ENCODE measurements around the gene SFXN4.
"Not testable (repeated sequence)": the region's sequence is repeated elsewhere in the genome, so short reads cannot be mapped to it uniquely, and the experiment has no call there.

Gene SFXN4

GRCh38 chr10:119190353-119190752, 24.8 kb upstream of the SFXN4 start:
- no peak for FAIRE-seq

- FAIRE-seq, result no peak
These were observed 24.3 kb upstream of the SFXN4 start for GRCh38 chr10:119189811-119190282.

GRCh38 chr10:119183664-119184412, 18.3 kb upstream of the SFXN4 start:
- no peak for FAIRE-seq

- not testable (repeated sequence) for FAIRE-seq
These were observed 15.4 kb upstream of the SFXN4 start for GRCh38 chr10:119180850-119181400.

DNA sequence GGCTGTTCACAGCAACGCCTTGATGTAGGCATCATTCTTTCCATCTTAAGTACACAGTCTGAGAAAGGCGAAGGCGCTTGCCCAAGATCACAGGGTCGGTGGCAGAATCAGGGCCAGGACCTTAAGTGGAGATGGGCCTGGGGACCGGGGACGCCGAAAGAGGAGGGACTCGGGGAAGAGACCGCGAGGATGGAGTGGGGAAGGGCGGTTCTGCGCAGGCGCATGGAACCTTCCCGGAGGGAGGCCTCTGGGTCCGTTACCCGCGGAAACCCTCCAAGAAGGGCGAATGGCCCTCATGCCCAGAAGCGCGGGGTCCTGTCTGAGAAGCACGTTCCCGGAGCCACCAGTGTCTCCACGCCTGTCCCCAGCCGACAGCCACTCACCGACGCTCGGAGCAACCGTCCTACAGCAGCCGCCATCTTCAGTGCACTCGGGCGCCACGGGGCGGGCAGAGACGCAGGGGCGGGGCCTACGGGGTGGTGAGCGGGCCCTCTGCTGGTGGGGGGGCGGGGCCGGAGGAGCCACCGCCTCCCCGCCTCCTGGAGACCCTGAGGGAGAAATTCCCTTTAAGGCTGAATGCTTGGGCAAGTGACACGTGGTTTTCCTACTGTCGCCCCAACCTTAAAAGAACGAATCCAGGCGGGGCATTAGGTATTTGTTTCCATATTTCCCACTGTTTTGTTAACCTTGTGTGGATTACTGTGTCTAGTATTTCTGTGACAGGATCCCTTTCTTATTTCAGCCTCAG, 13.0 kb upstream of the SFXN4 start, which contains the start of gene PRDX3:
TSS of gene PRDX3 (minus strand) at position 441 of the 748 bp plus-strand sequence. CDS start at position 419, 22 bp downstream.
- no peak for FAIRE-seq

GRCh38 chr10:119177708-119178371, 12.3 kb upstream of the SFXN4 start:
- FAIRE-seq, result no peak

DNA sequence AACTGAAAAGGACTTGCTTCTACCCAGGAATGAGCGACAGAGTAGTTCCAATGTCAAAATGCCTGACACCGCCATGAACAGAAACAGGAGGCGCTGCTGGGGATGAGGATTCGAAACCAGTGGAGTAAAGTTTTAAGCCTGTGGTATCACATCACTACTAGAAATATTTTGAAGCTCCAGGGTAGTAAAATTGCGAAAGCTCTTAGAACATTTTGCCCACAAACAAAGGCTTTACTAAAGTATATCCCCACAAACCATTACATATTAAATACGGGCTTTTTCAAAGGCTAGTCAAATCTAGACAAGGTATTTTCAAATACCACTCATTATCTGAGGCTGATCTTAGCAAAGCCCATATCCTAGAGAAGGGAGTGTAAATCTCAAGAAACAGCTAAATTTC, 10.7 kb upstream of the SFXN4 start:
- FAIRE-seq, result no peak

DNA sequence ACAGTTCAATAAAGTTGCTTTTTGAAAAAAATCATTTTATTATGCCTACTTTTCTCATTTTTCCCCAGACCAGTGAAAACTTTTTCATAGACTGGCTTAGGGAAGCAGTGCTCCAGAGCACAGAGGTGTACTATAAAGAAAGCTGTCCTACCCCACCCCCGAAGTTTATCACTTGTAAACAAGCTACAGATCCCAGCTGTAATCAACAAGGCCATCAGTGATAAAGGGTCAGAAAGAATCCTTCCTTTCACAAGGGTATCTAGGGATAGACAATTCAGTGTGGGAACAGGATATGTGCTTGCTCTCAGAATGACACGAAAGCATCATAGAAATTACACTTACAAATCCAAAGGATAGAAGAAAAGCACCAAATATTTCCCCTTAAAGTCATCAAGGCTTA, 8.6 kb upstream of the SFXN4 start:
- no peak for FAIRE-seq

- no peak for FAIRE-seq
These were observed 1.5 kb upstream of the SFXN4 start for GRCh38 chr10:119167041-119167440.

DNA sequence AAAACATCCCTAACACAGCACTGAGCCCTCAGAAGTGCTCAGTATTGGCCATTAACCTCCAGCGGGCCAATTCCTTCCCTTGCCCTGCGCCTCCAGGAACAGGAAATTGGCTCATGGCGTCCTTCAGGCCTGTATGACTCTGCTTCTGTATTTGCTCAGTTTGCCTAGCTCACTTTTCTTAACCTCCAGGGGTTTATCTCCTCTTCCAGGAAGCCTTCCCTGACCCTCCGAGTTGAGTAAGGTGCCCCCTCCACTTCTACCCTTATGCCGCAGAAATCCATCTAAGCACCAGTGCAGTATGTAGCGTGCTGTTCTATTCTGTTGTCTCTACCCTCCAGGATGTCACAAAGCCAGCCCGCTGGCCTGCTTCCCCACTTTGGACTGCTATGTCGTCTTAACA, 1.1 kb upstream of the SFXN4 start:
- FAIRE-seq, result no peak

DNA sequence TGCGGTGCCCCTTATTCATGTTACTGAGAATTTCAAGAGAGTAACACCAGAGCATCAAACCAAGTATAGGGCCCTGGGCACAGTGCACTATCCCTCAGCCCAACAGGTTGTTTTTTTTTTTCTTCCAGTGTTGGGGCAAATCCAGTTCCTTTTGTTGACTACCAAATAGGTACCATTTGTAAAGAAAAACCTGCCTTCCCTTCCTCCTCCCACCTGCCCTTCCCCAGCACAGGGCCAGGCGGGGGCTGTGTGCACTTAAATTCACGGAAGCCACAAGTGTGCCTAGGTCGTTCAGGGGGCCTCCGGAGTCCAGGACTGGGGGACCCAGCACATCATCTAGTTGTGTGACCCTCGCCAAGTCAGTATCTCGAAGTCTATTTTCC, 595 bp upstream of the SFXN4 start:
- FAIRE-seq, result no peak

DNA sequence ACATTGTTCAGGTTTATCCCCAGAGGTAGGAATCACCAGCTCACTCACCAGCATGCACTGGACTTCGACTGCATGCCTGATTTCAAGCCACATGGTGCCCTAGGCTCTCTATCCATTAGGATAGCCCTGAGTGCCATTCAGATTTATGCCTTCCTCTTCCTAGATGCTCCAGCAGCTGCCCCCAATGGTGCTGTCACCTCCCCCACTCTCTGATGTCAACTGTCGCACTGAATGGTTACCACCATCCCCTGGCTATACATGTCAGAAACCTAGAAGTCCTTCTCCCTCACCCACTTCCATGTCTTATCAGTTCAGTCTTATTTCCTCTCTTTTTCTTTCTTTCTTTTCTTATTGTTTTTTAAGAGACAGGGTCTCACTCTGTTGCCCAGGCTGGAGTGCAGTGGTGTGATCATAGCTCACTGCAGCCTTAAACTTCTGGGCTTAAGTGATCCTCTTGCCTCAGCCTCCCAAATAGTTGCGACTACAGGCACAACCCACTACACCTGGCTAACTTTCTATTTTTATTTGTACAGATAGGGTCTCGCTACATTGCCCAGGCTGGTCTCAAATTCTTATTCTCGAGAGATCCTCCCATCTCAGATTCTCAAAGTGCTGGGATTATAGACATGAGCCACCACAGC, 2.9 kb downstream of the SFXN4 start:
- no peak for FAIRE-seq

DNA sequence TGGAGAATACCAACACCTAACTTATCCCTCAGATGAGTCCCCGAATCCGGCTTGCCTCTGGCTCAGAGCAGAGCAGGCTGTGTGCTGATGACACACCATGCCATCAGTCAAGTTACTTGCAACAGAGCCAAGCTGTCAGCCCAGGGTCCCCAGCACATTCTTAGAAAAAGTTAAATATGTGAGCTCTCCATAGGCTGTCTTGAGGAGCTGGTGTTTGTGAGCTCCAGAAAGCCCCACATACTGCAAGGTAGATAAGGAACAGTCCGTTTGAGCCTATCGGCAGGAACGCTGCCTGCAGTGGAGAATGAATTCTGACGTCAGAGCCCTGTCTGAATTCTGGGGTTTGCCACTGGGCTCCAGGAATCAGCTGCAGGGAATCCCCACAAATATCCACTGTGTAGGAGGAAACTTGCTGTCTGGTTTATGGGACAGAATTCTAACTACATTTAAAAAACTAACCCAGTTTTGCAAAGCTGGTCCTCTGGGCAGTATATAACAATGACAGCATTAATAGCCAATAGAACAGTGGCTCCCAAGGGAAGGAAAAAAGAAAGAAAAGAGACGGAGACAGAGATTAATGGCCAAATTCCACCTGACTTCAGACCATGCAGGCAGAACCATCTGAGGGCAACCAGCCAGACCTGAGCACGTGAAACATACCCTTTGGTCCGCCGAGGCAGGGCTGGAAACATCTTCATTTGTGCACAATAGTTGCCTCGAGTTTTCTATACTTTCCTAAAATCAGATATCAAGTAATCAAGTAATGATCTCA, 3.6 kb downstream of the SFXN4 start:
- FAIRE-seq, result no peak

DNA sequence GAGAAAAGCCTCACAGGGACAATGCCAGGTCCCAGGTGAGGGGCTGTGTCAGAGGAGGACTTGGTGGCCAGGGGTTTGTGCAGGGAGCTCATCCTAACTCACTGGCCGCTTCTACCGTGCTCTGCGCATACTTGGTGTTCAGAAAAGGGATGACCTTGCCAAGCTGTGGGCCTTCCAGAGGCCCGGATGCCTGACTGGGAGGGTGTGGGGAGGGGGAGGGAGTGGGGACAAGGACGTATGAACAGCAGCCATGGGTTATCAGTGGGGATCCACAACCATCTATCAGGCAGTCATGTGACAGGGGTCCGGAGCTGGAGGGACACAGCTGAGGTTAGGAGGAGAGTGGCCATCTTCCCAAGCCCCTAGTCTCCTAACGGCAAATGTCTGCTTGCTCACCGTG, 6.2 kb downstream of the SFXN4 start:
- FAIRE-seq, result no peak

DNA sequence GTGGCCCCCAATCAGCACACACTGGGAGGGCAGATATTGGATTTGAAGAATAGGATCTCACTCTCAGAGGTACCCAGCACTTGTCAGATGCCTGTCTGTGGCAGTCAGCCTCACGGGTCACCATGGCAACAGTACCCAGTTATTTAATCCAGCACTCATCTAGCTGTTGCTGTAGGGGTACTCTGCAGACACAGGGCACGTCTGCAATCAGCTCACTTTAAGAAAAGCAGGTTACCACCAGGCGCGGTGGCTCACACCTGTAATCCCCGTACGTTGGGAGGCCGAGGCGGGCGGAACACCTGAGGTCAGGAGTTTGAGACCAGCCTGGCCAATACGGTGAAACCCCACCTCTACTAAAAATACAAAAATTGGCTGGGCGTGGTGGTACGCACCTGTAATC, 11.9 kb downstream of the SFXN4 start:
- no peak for FAIRE-seq

DNA sequence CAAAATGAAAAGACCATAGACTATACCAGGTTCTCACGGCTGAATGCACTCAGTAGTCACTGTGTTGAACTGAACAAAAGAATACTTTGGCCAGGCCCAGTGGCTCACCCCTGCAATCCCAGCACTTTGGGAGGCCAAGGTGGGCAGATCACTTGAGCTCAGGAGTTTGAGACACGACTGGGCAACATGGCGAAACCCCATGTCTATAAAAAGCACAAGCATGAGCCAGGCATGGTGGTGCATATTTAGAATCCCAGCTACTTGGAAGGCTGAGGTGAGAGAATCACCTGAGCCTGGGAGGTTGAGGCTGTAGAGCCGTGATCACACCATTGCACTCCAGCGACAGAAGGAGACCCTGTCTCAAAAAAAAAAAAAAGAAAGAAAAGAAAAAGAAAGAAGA, 12.5 kb downstream of the SFXN4 start:
- FAIRE-seq, result no peak

GRCh38 chr10:119151601-119152000, 13.9 kb downstream of the SFXN4 start:
- FAIRE-seq, result not testable (repeated sequence)

- no peak for FAIRE-seq
These were observed 15.8 kb downstream of the SFXN4 start for GRCh38 chr10:119149729-119150128.

DNA sequence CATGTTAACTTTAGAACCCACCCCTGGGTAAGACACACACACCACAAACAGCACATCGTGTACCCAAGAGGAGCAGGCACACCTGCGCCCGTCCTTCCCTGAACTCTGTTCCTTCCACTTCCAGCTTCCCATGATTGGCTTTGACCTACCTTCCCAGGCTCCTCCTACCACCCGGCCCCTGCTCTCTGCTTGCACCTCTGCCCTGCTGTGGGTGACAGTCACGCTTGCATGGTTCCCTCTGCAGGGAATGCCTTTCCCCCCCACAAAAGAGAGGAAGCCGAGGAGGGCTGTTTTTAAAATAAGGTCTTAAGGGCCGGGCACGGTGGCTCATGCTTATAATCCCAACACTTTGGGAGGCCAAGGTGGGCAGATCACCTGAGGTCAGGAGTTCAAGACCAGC, 16.4 kb downstream of the SFXN4 start:
- no peak for FAIRE-seq

DNA sequence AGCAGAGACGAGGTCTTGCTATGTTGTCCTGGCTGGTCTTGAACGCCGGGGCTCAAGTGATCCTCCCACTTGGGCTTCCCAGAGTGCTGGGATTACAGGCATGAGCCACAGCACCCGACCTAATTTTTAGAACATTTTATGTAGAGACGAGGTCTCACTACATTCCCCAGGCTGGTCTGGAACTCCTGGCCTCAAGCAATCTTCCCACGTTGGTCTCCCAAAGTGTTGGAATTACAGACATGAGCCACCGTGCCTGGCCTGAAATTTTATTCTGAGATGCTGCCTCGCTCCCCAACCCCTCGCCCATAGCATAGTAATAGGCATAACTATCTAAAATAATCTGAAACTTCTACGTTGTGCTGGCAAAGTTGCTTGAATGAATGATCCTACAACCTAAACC, 21.9 kb downstream of the SFXN4 start:
- no peak for FAIRE-seq

DNA sequence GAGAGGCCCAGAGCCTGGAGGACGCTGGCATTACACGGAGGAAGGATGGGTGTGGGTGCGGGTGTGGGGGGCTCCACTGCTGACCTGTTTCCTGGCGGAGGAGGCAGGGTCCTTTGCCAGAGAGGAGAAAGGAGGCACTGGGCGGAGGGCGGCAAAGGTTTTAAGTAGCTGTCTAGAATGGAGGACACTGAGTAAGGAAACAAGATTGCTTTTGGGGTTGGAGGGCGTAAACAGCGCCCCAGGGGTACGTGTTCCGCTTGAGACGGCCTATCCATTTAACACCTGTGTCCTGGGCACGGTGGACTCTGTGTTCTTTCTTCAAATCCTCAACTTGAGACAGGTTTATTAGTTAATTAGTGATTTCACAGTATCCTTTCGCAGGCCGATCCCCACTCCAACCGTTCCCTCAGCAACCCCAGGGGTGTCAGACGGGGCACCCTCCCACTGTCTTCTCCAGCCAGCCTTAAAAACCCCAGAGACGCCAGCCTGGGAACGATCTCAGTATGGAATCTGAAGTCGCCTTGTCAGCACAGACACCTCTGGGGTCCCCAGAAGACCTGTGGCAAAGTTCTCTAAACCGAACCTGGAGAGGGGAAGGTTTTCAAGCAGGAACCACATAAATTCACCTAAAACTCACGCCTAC, 24.8 kb downstream of the SFXN4 start:
- FAIRE-seq, result no peak
